Articular chondrocyte of knee joint (primary cell): ENCODE results near the gene DDX49. TPM values are rescaled to one million over a fixed set of nuclear protein-coding genes. Genes with fewer than 3 reads are reported as not detected.

Experiments used
- total RNA-seq: library from RNA; depleted of rRNA; stranded (reverse); fragments of >200 nt; gene quantifications from 2 replicates; pipeline ENCODE4 v1.2.3, GENCODE V29; 2012

The DDX49 gene, protein sequence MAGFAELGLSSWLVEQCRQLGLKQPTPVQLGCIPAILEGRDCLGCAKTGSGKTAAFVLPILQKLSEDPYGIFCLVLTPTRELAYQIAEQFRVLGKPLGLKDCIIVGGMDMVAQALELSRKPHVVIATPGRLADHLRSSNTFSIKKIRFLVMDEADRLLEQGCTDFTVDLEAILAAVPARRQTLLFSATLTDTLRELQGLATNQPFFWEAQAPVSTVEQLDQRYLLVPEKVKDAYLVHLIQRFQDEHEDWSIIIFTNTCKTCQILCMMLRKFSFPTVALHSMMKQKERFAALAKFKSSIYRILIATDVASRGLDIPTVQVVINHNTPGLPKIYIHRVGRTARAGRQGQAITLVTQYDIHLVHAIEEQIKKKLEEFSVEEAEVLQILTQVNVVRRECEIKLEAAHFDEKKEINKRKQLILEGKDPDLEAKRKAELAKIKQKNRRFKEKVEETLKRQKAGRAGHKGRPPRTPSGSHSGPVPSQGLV
- 37.9 and 38.4 TPM in 2 replicates for total RNA-seq

DNA sequence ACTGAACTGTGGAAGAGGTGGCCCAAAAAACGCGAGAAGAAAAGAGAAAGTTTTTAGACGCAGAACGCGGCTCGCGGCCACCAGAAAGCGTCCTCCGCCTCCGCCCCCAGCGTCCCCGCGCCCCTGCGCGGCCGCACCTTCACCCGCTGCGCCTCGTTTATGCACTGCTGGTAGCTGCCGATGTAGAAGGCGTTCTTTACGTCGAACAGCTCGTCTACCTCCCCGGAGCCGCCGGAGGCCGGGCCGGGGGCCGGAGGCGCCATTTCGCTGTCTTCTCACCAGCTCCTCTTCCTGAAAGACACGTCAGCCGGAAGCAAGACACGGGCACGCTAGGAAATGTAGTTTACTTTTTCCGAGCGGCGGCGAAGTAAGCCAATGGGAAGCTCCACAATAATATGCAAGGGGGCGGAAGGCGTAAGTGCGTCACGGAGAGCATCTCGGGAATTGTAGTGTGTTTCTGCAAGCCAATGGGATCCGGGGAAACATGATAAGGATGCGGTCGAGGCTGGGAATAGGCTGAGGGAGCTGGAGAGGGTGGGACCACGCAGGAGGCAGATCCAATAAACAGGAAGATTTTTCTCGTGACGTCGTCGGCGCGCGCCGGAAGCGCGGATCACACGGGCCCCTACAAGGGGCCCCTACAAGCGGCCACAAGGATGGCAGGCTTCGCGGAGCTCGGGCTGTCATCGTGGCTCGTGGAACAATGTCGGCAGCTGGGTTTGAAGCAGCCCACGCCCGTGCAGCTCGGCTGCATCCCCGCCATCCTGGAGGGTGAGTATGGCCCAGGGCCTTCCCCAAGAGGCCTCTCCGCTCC lies at the start of gene DDX49, which contains the start of gene COPE:
Gene DDX49, plus strand, starts transcription at position 630 of the 814 bp plus-strand sequence. Its CDS starts 27 bp downstream, at position 657.
Gene COPE, minus strand, starts transcription at position 302 of the 814 bp plus-strand sequence. Its CDS starts 39 bp downstream, at position 263.

DNA sequence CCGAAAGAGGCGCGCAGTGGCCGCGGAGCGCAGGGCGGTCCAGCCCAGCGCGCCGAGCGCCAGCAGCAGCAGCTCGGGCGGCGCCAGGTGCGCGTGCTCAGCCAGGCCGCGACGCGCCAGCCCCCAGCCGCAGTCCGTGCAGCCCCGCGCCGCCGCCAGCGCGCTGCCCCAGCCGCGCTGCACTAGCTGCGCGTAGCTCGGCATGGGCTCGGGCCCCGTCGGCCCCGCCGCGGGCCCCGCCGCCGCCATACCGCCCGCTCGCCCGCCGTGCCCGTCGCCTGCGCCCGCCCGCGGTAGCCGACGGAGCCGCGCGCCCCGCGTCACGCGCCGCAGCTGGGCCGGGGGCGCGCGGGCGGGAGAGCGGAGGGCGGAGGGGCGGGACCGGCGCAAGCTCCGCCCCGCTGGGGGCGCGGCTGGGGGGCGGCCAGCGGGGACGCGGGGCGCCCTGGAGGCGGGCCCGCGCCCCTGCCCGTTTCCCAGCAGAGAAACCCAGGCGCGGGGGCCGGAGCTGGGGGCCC lies 23.6 kb upstream of the DDX49 start, which contains the start of gene CERS1:
Gene CERS1, minus strand, starts transcription at position 335 of the 518 bp plus-strand sequence. Its CDS starts 86 bp downstream, at position 249.

DNA sequence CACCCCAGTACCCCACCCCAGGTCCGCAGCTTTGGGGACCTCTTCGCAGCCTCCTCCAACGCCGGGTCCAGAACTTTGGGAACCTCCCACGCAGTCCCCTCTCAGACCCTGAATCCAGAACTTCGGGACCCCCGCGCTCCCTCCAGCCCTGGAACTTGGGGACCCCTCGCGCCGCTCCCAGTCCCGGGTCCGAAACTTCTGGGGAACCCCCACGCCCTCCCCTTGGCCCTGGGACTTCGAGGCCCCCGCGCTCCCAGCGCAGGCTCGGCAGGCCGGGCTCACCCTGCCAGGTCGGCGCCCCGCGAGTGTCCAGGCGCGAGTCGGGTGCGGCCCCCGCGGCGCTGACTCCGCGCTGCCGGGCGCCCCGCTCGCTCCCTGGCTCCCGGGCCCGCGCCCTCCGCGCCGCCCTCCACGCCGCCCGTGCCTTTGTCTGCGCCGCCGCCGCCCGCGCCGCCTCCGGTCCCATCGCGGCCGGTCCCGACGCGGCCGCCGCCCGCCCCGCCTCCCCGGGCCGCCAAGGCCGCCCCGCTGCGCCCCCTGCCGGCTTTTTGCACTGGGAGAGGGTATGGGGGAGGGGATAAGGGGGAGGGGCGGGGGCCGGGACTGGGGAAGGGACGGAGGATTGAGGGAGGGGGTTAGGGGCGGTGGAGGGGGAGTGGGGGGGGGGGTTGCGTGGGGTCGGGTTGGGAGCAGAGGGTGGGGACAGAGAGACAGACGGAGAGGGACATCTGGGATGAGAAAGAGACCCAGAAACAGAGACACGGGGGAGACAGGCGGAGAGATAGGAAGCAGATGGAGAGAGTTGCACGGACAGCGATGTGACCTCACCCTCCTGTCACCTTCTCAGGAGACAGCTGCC lies 21.5 kb downstream of the DDX49 start, which contains the start of gene HOMER3:
Gene HOMER3, minus strand, starts transcription at position 449 of the 859 bp plus-strand sequence. CDS start 2,235 bp downstream, outside the sequence.

Other genes with a start within 250 kb of the DDX49 start
- 3.1 and 3.9 TPM in 2 replicates for gene CRTC1, start 236.0 kb upstream of the DDX49 start, total RNA-seq
- gene COMP, start 128.4 kb upstream of the DDX49 start, total RNA-seq = 95.9 and 107 TPM in 2 replicates
- 53.5 and 55.3 TPM in 2 replicates for gene UPF1, start 87.8 kb upstream of the DDX49 start, total RNA-seq
- gene CERS1, start 23.6 kb upstream of the DDX49 start, total RNA-seq = 0.11 and 0.13 TPM in 2 replicates
- 136 and 148 TPM in 2 replicates for gene COPE, start 328 bp upstream of the DDX49 start, total RNA-seq
- gene HOMER3, start 21.5 kb downstream of the DDX49 start, total RNA-seq = 52.5 and 60.0 TPM in 2 replicates
- 34.7 and 35.5 TPM in 2 replicates for gene SUGP2, start 113.8 kb downstream of the DDX49 start, total RNA-seq
- gene ARMC6, start 113.9 kb downstream of the DDX49 start, total RNA-seq = 21.5 and 25.6 TPM in 2 replicates
- 5.0 and 5.6 TPM in 2 replicates for gene SLC25A42, start 144.3 kb downstream of the DDX49 start, total RNA-seq
- 11.1 and 12.8 TPM in 2 replicates for gene TMEM161A, start 218.8 kb downstream of the DDX49 start, total RNA-seq